CD1c-positive myeloid dendritic cell (primary cell): ENCODE measurements around the gene OGN.

Experiments
- DNase-seq: peaks from one replicate; pipeline ENCODE4 v3.0.0-alpha.2; 2016; ENCODE audit errors: extremely low spot score

The OGN gene

DNA sequence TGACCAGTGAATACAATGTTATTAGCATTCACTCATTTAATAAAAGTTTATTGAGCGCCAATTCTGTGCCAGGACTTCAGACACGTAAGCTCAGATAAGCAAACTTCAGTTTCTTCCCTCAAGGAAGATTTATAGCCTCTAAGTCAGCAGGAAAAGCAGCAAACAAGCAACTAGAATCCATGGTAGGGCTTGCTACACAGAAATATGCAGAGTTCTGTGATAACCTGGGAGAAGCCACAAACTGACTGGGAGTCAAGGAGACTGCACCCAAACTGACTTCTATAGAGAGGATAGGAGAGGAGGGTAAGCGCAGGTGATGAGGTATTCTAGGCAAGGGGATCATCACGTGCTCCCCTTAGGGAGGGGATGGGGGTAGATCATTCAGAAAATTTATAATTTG, 1.4 kb upstream of the OGN start:
- DNase-seq, result no peak

DNA sequence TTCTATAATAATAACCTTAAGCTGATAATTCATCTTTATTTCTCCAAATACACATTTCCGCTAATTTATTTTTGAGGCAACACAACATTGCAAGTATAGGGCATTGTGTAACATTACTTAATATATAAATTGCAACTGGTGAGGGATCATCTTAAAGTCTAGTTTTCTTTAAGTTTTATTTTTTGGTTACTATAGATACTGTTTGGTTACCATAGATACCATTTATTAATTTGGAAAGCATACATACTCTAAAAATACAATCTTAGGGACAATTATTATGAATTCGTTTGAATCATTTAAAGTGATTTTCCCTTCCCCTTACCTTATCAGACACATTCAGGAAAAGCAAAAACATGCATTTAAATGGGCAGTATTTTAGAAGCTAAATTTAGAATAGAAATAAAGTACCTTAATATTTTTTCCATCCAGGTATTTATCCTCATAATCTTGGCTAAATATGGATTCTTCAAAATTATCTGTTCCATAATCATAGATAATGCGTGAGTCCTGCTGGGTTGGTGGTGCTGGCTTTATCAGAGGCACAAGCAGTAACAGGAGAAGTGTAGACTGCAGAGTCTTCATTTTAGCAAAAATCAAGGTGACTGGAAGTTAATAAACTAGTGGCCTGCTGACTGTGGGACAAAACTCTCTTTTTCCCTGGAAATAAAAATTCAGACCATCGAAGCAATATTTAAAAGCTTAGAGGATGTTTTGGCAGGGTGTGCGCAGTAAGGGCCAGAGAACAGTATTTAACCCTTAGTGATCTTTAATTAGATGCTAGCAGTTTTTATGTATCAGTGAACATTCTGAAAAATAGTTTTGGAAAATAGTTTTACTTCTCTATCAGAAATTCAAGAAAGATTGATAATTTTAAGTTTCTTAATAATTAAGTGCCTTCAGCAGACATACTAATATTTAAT, 1.3 kb downstream of the OGN start:
- DNase-seq, result no peak

GRCh38 chr9:92402360-92402759, 2.0 kb downstream of the OGN start:
- no peak for DNase-seq

GRCh38 chr9:92397853-92398252, 6.5 kb downstream of the OGN start:
- DNase-seq, result no peak

- no peak for DNase-seq
Observed at GRCh38 chr9:92395617-92396016, 8.8 kb downstream of the OGN start.

DNA sequence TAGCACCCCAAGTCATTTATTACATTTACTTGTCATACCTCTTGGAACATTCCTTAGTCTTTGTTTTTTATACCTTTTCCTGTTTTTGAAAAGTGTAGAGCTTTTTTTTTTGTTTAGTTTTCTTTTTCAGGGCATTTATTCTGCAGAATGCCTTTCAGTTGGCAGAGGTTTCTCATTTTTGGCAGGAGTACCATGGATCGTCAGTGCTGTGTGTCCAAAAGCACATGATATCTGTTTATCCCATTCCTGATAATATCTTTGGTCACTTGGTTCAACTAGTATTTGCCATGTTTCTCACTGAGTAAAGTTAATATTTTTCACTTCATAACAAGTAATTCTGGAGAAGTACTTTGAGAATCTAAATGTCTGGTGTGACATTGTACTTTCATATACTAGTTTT, 10.7 kb downstream of the OGN start:
- no peak for DNase-seq

- no peak for DNase-seq
Observed at GRCh38 chr9:92392690-92393089, 11.7 kb downstream of the OGN start.

DNA sequence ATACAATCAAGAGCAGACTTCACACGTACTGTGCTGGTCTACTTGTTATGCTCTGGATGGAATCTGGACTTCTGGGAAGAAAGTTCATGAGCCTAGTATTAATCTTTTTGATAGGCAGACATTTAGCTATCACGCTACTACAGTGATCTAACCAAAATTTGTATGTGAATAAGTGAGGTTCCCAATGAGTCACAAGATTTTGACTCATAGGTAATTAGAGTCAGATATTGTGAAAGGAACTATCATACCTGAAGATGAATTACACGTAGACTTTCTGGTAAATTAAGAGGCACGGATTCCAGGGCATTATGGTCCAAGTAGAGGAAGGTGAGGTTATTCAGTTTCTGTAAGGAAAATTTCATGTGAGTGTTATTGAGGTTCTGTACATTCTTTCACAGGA, 18.4 kb downstream of the OGN start:
- DNase-seq, result no peak

GRCh38 chr9:92385477-92385876, 18.9 kb downstream of the OGN start:
- DNase-seq, result no peak

- DNase-seq, result no peak
Observed at GRCh38 chr9:92385001-92385400, 19.4 kb downstream of the OGN start.

DNA sequence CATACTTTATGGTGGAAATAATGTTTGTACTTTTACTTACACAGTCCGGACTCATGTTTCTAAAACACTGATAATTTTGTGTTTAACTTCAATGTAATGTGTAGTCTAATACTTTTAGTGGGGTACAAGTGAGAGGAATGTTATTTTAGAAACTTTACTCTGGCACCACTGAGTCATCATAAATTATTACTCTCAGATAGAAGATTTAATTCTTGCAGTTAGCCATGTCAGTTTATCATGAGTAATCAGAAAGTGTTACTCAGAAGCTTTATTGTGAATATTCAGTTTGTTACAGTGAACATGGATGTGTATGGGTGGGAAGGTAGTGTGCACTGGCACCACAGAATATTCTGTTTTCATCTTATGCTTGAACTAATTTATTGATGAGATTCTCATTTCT, 20.0 kb downstream of the OGN start:
- no peak for DNase-seq

- no peak for DNase-seq
Observed at GRCh38 chr9:92381775-92382174, 22.6 kb downstream of the OGN start.

GRCh38 chr9:92380603-92381002, 23.8 kb downstream of the OGN start:
- no peak for DNase-seq

DNA sequence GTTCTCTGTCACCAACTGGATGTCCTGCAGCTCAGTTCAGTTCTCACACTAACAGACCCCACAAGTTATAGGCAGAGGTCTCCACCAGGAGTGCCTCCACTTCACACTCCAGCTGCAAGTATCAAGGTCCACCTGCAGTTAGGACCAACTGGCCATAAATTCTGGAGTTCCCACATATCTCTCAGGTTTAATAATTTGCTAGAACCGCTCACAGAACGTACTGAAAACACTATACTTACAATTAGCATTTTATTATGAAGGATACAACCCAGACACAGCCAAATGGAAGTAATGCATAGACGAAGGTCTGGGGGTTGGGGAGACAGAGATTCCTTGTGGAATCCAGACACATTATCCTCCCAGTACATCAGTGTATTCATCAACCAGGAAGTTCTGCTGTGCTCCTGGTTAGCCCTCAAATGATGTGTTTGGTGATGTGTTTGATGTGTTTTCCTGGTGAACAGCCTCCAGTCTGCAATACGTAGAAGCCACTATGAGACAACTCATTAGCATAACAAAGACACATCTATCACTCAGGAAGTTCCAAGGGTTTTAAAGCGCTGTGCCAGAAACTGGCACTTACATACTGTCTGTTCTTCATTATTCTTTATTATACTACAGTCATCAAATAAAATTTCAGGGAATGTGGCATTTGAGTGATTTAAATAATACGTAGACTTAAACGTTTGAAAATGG, 25.4 kb downstream of the OGN start:
- no peak for DNase-seq

DNA sequence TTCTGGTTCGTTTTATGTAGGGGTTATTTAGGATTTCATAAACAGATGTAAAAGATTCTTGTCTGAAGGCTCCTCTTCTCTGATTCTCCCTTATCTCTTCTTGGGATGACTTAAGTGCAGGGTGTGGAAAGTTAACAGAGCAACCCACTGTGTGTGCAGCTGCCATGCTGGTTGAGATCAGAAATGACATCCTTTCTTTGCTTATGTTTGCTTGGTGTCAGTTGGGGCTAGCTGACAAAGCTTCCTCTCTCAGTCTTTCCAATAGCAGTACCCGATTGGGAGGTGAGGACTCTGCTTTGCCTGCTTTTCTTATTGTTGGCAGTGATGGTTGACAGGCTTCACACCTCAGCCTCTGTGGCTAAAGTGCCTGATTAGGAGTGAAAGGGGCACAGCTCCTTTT, 26.5 kb downstream of the OGN start:
- no peak for DNase-seq

- DNase-seq, result no peak
Observed at GRCh38 chr9:92373167-92373566, 31.2 kb downstream of the OGN start.

- no peak for DNase-seq
Observed at GRCh38 chr9:92369075-92369474, 35.3 kb downstream of the OGN start.

GRCh38 chr9:92360083-92360482, 44.3 kb downstream of the OGN start:
- peak; percentile 12 for DNase-seq

GRCh38 chr9:92359394-92359995, 44.9 kb downstream of the OGN start:
- no peak for DNase-seq

DNA sequence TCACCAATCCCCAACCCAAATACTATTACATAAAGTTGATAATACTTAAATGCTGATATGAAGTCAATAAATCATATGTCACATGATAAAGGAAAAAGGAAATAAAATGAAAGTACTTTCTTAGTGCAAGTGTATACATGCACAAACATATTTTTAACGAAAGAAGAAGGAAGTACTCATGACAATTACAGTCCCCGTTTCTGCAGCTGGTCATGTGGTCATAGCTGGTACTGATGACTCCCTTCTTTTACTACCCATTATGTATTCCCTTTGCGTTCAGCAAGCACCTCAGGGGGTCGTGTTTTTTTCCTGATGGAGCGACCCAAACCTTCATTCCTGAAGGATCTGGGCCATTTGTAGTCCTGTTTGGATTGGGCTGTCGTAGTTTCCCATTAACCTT, 51.3 kb downstream of the OGN start:
- DNase-seq, result peak; percentile 6

DNA sequence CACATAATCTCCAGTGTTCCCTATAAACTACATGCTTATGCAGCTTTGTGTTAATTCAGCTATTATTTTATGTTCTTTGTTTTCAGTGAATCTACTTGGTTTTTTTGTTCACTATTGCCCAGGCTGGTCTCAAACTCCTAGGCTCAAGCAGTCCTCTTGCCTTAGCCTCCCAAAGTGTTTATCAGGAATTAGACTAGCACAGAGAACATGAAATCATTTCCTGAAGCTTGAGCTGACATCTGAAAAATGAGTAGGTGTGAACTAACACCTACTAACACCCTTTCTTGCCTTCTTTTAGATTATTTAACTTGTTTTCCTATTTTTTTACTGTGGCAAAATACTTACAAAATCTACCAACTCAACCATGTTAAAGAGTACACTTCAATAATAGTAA, 53.6 kb downstream of the OGN start:
- DNase-seq, result no peak

DNA sequence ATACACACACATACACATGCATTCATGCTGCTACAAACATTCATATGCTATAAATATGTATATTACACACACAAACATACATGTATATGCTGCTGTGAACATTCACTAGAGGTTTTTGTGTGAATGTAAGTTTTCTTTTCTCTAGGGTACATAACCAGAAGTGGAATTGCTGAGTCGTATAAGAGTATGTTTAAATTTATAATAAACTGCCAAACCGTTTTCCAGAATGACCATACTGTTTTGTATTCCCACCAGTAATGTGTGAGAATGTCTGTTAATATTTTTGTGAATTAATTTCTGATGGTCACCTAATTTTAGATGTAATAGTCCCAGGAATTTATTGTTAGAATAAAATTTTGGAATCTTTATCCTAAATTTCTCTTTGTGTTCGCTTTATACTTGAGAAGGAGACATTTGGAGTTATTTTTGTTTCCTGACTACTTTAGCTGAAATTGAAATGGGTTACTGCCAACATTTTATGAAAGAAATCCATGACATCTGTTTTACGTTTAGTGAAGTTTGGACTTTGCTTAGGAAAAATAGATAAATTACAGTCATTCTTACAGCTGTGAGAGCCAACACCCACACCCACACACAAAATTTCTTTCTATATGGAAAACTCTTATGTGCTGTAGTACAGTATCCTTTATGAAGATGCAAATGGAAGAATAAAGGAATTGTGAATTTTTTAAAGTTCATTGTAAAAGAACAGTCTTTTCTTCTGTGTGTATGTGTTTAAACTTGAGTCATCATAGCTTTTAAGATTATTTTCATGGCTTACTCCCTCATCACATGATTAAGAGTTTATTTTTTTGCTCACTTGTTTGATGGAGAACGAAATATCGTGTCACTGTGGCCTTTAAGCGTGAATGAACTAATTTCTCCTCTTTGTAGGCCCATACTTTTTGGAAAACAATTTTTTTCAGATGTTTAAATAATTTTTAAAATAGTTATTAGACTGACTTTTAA, 54.3 kb downstream of the OGN start:
- DNase-seq, result no peak
